HG03378 (cell line): ENCODE measurements around the gene CNPY3.

Experiments
- ATAC-seq: cut with Tn5 transposase; IDR thresholded peaks from one replicate; pipeline ENCODE4 v1.9.1; 2021; ENCODE audit warnings: mild to moderate bottlenecking, moderate library complexity; ENCODE audit not compliant: unreplicated experiment

Gene CNPY3

DNA sequence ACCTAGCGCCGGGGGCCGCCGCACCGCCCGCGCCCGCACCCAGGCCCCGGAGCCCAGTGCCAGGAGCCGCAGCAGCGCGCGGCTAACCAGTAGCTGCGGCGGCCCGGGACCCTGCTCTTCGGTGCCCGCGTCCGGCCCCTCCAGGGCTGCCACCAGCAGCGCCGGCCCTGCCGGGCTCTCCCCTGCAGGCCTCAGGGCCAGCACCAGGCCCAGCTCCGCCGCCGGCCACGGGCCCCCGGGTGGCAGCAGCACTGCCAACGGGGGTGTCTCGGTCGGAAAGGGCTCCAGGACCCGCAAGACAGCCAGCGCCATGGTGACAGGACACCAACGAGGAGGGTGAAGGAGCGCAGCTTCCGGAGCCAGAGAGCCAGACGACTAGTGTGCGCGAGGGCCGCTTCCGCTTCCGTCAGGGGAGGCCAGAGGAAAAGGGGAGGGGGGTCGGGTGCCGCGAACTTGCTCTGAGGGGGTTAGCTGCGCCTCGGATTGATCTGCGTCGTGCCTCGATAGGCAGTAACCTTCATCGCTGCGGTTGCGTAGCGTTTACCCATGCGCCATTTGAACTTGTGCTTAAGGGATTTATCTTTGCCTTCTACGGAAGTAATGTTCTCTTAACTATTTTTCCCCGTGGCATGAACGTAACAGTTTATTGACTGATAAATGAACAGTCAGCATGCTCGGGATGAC lies 49.7 kb downstream of the CNPY3 start, which contains the start of gene PEX6:
TSS of gene PEX6 (minus strand) at position 343 of the 684 bp plus-strand sequence. CDS start at position 312, 31 bp downstream.
- ATAC-seq = peak; percentile 61

DNA sequence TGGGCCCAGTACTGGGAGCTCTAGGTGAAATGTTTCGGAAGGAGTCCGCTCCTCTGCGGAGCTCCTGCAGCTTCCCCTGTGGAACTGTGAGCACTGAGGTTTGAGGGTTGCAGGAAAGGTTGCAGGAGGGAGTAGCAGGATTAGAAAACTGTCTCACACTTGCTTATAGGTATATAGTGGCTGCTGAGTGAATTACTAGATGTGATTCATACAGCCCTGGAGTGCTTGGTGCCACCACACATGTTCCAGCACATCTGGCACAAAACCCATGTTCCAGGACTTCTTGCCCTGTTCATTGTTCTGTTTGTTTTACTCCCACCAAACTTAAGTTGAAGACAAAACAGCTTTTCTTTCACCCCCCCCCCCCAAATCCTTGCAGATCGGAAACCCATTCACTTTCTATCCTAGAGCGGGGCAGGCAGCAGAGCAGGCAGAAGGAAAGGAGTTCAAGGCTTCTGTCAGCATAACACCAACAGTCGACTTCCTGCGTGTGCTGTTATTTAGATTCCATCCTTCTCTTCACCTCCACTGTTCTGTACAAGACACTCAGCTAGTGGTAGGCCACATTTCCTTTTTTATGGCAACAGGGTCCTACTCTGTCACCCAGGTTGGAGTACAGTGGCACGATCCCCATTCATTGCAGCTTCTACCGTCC lies 50.4 kb downstream of the CNPY3 start:
- peak; percentile 5 for ATAC-seq

GRCh38 chr6:42981836-42982235 lies 52.6 kb downstream of the CNPY3 start:
- no peak for ATAC-seq

GRCh38 chr6:42984001-42984923 lies 55.0 kb downstream of the CNPY3 start, which contains the start of gene PPP2R5D:
Gene PPP2R5D (plus strand): TSS chr6:42984570. CDS start chr6:42984678, 108 bp downstream.
- peak; percentile 85 for ATAC-seq

DNA sequence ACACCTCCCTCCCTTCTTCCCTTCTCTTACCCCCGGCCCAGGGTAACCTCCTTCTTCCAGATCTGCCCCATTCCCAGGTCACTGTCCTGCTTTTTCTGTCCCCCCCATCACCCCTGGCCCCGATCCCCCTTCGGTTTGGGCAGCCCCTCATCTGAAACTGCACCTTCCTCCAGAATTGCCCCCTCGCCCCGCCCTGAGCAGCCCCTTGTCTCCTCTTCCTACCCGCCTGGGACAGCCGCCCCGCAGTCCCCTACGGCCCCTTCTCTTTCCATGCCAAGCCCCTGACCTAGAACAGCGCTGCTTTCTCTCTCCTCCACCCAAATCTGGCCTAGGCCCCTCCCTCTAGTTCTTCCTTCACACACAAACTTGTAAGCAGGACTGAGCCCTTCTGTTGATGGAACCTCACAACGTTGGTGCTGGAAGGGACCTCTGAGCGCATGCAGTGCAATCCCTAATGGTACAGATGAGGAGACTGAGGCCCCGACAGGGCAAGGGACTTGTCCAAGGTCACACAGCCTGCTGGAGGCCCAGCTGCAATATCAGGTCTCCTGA lies 55.7 kb downstream of the CNPY3 start:
- ATAC-seq = no peak

DNA sequence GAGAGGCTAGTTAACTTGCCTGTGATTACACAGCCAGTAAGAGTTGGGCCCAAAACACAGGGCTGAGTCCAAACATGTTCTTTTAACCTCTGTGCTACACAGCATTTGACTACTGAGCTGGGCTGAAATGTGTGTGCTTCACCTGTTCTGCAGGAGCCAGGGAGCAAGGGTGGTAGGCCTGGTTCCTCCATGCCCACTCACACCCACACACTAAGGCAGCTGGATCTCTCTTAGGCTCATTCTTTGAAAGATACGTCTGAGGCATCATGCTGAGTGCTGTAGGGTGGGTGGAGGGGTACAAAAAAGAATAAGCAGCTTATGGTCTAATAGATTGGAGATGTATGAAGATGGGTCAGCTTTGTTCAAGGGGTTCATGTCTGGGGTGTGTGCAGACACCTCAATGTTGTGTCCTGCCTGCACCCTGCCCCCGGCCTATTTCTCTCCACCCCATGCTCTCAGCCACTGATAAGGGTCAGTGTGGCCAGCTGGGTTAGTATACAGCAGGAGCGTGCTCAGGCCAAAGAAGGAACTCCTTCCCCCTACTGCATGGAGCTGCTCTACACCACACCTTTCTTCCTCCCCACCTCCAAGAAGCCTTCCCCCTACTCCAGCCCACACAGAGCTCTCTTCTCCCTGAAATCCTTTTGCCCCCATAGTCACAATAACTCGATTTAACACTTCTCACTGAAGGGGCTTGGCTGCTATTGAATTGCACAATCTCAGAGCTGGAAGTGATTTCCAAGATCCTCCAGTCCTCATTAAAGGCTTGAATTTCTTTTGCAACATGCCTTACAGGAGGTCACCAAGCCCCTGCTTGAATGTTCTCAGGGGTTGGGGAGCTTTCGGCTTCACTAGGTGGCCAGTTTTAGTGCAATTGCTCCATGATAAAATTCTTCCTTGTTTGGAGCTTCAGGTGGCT lies 58.5 kb downstream of the CNPY3 start:
- ATAC-seq = no peak

DNA sequence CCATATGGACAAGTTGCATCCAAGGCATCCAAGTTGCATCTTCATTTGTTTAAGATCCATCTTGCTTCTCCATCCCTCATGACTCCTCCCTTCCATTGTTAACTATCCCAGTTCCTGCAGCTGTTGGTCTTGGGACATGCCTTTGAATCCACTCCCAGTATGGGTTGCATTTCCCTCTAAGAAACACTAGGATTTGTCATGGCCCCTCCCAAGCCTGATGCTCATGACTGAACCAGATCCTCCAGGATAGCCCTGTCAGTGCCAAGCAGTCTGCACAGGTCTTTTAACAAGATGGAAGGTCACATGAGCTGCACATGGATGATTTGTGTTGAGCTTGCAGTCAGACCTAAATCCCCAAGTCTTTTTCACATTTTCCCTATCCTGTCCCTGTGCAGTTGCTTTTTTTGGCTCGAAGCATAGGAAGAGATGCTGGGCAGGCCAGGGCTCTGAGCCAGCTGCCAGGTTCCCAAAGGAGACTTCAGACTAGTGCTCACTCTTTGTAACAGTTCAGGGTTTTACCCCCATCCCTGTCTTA lies 59.3 kb downstream of the CNPY3 start:
- ATAC-seq = no peak
